ENCODE data around the gene RAD18. TPM values are rescaled to one million over a fixed set of nuclear protein-coding genes. Genes with fewer than 3 reads are reported as not detected.

RAD18 gene
- polyA plus RNA-seq, 1 experiment = 10.7 TPM

DNA sequence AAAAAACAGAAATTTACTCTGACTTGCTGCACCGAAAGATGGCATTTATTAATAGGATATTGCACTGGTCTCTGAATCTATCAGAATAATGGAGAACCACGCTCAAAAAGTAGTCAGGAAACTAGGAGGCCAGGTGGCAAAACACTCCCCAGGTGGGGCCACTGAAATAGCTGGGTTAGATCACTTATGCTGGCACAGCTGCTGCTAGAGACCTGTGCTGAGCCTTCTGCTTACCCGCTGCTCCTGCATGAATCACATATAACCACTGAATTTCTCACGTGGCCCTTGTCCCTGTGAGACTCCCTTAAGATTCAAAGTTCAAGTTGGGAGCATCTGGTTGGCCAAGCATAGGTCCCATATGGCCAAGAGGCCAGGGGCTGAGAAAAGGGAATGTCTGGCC lies 127.9 kb downstream of the RAD18 start:
- TF ChIP-seq, protein P1, sequence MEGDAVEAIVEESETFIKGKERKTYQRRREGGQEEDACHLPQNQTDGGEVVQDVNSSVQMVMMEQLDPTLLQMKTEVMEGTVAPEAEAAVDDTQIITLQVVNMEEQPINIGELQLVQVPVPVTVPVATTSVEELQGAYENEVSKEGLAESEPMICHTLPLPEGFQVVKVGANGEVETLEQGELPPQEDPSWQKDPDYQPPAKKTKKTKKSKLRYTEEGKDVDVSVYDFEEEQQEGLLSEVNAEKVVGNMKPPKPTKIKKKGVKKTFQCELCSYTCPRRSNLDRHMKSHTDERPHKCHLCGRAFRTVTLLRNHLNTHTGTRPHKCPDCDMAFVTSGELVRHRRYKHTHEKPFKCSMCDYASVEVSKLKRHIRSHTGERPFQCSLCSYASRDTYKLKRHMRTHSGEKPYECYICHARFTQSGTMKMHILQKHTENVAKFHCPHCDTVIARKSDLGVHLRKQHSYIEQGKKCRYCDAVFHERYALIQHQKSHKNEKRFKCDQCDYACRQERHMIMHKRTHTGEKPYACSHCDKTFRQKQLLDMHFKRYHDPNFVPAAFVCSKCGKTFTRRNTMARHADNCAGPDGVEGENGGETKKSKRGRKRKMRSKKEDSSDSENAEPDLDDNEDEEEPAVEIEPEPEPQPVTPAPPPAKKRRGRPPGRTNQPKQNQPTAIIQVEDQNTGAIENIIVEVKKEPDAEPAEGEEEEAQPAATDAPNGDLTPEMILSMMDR (IDR thresholded peaks at IDR 0.05; ENCODE audit: low read depth, low read length) = no peak
- Histone ChIP-seq H3K4me3 (ENCODE audit: low read depth, low read length) (no peak overlapping the region), H3K9me3 (ENCODE audit: control insufficient read depth, insufficient read depth, low read length) (no peaks in the 10 kb centered on the region), H3K27ac (ENCODE audit: low read depth, low read length) (no peak overlapping the region), H3K27me3 (ENCODE audit: control insufficient read depth, insufficient read depth, low read length) (no peaks in the 10 kb centered on the region)
- ChIA-PET POLR2A (no interaction called here), CTCF (interaction anchor here (0.9 kb wide), 1 partner anchor 66 kb away, joined by 4 read pairs; the partner anchor contains the start of gene OXTR)
- DNase-seq (ENCODE audit: low read depth, low spot score) = no peak

DNA sequence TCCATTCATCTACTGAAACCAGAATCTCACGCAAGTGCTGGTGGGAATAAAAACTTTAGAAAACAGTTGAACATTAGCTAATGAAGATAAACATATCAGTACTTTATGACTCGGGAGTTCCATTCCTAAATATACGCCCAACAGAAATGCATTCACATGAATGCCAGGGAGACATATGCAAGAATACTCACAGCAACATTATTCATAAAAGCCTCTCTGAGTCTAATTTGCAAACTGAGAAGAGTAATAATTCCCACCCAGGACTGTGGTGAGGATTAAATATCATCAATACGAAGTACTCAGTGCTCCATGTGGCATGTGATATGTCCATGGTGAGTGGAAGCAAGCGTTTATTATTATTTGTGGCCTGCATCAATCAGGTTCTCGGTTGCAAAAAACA lies 128.3 kb downstream of the RAD18 start:
- no peak for DNase-seq (ENCODE audit: low read depth, low spot score)
- ChIA-PET CTCF (no interaction called here), POLR2A (no interaction called here)
- Histone ChIP-seq H3K4me3 (ENCODE audit: low read depth, low read length) (no peak overlapping the region), H3K27me3 (ENCODE audit: control insufficient read depth, insufficient read depth, low read length) (no peaks in the 10 kb centered on the region), H3K9me3 (ENCODE audit: control insufficient read depth, insufficient read depth, low read length) (no peaks in the 10 kb centered on the region), H3K27ac (ENCODE audit: low read depth, low read length) (no peak overlapping the region)
- TF ChIP-seq, protein P1 (IDR thresholded peaks at IDR 0.05; ENCODE audit: low read depth, low read length) = no peak

DNA sequence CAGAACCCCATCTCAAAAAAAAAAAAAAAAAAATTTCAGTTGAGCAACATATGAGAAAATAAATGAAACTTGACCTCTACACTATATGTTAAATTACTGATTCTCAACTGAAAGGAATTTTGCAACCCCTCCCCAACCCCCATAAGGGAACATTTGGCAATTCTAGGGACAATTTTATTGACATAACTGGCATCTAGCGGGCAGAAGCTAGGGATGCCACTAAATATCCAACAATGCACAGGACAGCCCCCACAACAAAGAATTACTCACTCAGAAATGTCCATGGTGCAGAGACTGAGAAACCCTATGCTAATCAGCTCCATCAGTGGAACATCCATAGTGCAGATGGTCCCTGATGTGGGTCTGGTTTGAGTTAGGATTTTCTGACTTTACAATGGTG lies 135.6 kb downstream of the RAD18 start:
- Histone ChIP-seq H3K27ac (ENCODE audit: low read depth, low read length) (no peak overlapping the region), H3K4me3 (ENCODE audit: low read depth, low read length) (no peak overlapping the region), H3K27me3 (ENCODE audit: control insufficient read depth, insufficient read depth, low read length) (no peaks in the 10 kb centered on the region), H3K9me3 (ENCODE audit: control insufficient read depth, insufficient read depth, low read length) (peaks cover 3% of the 10 kb centered on the region; the same call in 1 of the 2 replicates)
- ChIA-PET CTCF (no interaction called here), POLR2A (no interaction called here)
- TF ChIP-seq, protein P1 (IDR thresholded peaks at IDR 0.05; ENCODE audit: low read depth, low read length) = no peak
- no peak for DNase-seq (ENCODE audit: low read depth, low spot score)

Small RNA genes lying within 50 kb of the gene (small RNA-seq; reads per million reads assigned to genes)
- not detected for gene RF00416 (ENCODE audit: insufficient read length, low read depth)

Other genes starting within 250 kb of the RAD18 start
- gene CAV3, start 229.7 kb downstream of the RAD18 start, polyA plus RNA-seq (2011; rRNA removed) = not detected in 2 replicates
- gene OXTR, start 193.9 kb downstream of the RAD18 start, polyA plus RNA-seq (2011; rRNA removed) = 57.2 and 58.7 TPM in 2 replicates